Heart left ventricle (tissue), 16 donors: ENCODE data around the gene FAM53A. TPM values are rescaled to one million over a fixed set of nuclear protein-coding genes. Genes with fewer than 3 reads are reported as not detected.

Experiments
- ATAC-seq, 4 donors: fragments of 200-7000 bp; cut with Tn5 transposase; one replicate each; pipeline ENCODE4 v1.9.1; 2020 to 2022; ENCODE audit warnings: moderate library complexity in 4 of 4, mild to moderate bottlenecking in 3 of 4, moderate number of reproducible peaks in 1 of 4
- DNase-seq, 5 donors: peaks; one replicate each; pipeline ENCODE4 v3.0.0-alpha.2; 2020
- H3K27ac ChIP-seq, 12 donors: fragments of 200-600 bp; sonication (generic) in 4 of 12; one replicate each; pipeline versions ENCODE4 v1.5.0 to v1.8.0; 2016 to 2022; ENCODE audit warnings: mild to moderate bottlenecking in 2 of 12
- H3K27me3 ChIP-seq, 9 donors: fragments of 200-600 bp; sonication (generic) in 2 of 9; one replicate each; pipeline versions ENCODE4 v1.5.1 to v1.8.0; 2016 to 2022; ENCODE audit warnings: mild to moderate bottlenecking in 3 of 9
- H3K36me3 ChIP-seq, 9 donors: fragments of 200-600 bp; sonication (generic) in 2 of 9; one replicate each; pipeline versions ENCODE4 v1.5.0 to v1.8.0; 2018 to 2022; ENCODE audit warnings: mild to moderate bottlenecking in 2 of 9
- H3K4me1 ChIP-seq, 12 donors: fragments of 200-600 bp; sonication (generic) in 4 of 12; one replicate each; pipeline versions ENCODE4 v1.5.0 to v1.8.0; 2016 to 2022; ENCODE audit warnings: mild to moderate bottlenecking in 3 of 12
- H3K4me3 ChIP-seq, 12 donors: fragments of 200-600 bp; sonication (generic) in 4 of 12; one replicate each; pipeline versions ENCODE4 v1.5.0 to v1.8.0; 2017 to 2022; ENCODE audit warnings: mild to moderate bottlenecking in 9 of 12, moderate library complexity in 4 of 12
- H3K9me3 ChIP-seq, 12 donors: fragments of 200-600 bp; sonication (generic) in 4 of 12; one replicate each; pipeline versions ENCODE4 v1.5.0 to v1.8.0; 2016 to 2022; ENCODE audit warnings: mild to moderate bottlenecking in 1 of 12
- CTCF ChIP-seq, 12 donors: fragments of 200-600 bp; sonication (generic) in 4 of 12; IDR thresholded peaks; one replicate each; pipeline versions ENCODE4 v1.5.0 to v1.8.0; 2018 to 2022; ENCODE audit warnings: antibody characterized with exemption in 12 of 12, mild to moderate bottlenecking in 5 of 12
- POLR2A ChIP-seq, 2 donors: fragments of 450-650 bp; IDR thresholded peaks; one replicate each; pipeline ENCODE4 v1.6.1; 2017; ENCODE audit warnings: antibody characterized with exemption in 2 of 2, mild to moderate bottlenecking in 2 of 2, moderate library complexity in 2 of 2
- WGBS, 4 donors: extraction: QIAGEN DNeasy Blood & Tissue Kit in 2 of 4; methylation state at CpG; one replicate each; pipeline versions ENCODE4 v1.1.5 to v1.1.7; 2013 to 2018; 5-methylcytosine and 5-hydroxymethylcytosine counted together
- intact Hi-C, 10 donors: fragments of 100-400 bp; cut with DNase I; formaldehyde crosslinking; loops; one replicate each; pipeline versions ENCODE4 v1.11.1 to v1.14.2; 2022
- polyA plus RNA-seq, 2 donors: library from polyadenylated mRNA; stranded (reverse); fragments of 200-250 nt; gene quantifications; one replicate each; pipeline ENCODE4 v1.2.3, GENCODE V29; 2013
- total RNA-seq, 9 donors: library from RNA; depleted of rRNA in 2 of 9; stranded (reverse); fragments of >200 nt in 2 of 9; fragmentation: NEBNext Ultra II Directional in 3 of 9; extraction: Animal tissue kit (Norgen Biotek cat#: 25700) in 3 of 9; gene quantifications; one replicate each; pipeline versions ENCODE4 v1.1.0 to v1.2.4, GENCODE V29; 2016 to 2023
- donor health status: ischemic (EF 13 %, LVEDD 7.1; RV severe dilation, severe dysfunction).
- donor health status: healthy with polysubstance abuse.
- donor health status: DM: no; HTN: yes; CAD: no.
- donor health status: DM: no; HTN: no; CAD: no.
- donor health status: ischemic (EF 25% LVEDD 6.9; RV normal size, moderate dysfunction).
- donor health status: ischemic (EF 25% LVEDD 5.7; RV mildly dilated, moderate dysfunction).
- donor health status: healthy.
- donor health status: DM: yes; HTN: yes; CAD: no.
- donor health status: ischemic (EF 35%, LVEDD 5.7; RV mildly dilated, moderate dysfunction).
- donor health status: nonischemic (EF 11% LVEDD 7.7; RV severe dilation, severe dysfunction).
- donor health status: DM: yes; HTN: yes; CAD: no.
- donor health status: PGD.
- donor health status: ischemic (EF 29% LVEDD 5.4; RV normal size, mild dysfunction).
- donor health status: nonischemic (EF 23%, LVEDD 6.1; RV moderate dilation, normal function).

The FAM53A gene
- total and polyA plus RNA-seq, 11 donors = 0.42 to 2.3 (median 0.99) TPM

DNA sequence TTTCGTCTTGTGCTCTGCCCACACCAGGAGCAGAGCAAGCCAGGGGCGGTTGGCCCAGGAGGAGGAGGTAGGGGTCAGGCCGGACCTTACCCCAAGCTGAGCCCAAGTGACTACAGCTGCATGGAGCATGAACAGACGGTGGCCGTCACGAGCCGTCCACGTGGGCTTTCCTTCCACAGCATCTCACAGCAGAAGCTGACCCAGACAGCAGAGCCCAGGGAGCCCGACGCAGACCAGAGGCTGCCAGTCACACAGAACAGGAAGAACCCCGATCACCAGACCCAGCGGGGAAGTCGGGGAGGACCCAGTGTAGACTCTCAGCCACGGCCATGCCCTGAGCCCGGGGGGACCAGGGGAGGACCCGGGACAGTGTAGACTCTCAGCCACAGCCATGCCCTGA is 58.0 kb downstream of the FAM53A start:
- ATAC-seq (no peak), DNase-seq (no peak)
- H3K36me3 ChIP-seq = no peaks in the 10 kb centered on the region
- WGBS, 4 donors = 84 to 89% (median 85%) methylated on average over 11 to 16 of the region's 16 CpGs
- intact Hi-C loops = loop anchor here in 5 of 10 donors (5.0 to 10.0 kb wide), 3 partner anchors 81 to 491 kb away; no protein-coding TSS in a partner anchor
- H3K27ac ChIP-seq = no peak overlapping the region
- H3K27me3 ChIP-seq = no peaks in the 10 kb centered on the region
- no peak for TF ChIP-seq CTCF (IDR thresholded peaks at IDR 0.05)
- no peak for TF ChIP-seq POLR2A (IDR thresholded peaks at IDR 0.05)
- H3K4me3 ChIP-seq = no peak overlapping the region
- peaks cover 0 to 4% (median 0%) of the 10 kb centered on the region in 12 donors for H3K4me1 ChIP-seq
- H3K9me3 ChIP-seq = no peaks in the 10 kb centered on the region

DNA sequence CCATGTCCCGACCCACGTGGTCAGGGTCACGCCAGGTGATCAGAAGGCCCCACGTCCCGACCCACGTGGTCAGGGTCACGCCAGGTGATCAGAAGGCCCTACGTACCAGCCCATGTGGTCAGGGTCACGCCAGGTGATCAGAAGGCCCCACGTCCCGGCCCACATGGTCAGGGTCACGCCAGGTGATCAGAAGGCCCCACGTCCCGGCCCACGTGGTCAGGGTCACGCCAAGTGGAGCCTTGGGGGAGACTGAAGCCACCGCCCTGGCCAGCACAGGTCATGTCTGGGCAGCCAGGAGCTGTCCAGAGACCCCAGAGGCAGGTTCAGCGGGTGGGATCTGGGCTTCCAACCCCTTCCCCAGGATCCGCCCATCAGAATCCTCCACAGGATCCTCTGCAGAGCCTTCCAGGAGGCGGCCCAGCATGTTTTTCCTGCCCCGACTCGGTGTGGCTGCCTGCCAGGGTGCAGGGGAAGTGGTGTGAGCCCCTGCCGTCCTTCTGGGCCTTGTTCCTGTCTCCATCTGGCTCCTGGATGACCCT is 58.4 kb downstream of the FAM53A start:
- WGBS, 4 donors = 77 to 91% (median 90%) methylated on average over 6 to 23 of the region's 23 CpGs
- no peaks in the 10 kb centered on the region for H3K9me3 ChIP-seq
- no peaks in the 10 kb centered on the region for H3K36me3 ChIP-seq
- no peaks in the 10 kb centered on the region for H3K27me3 ChIP-seq
- H3K4me1 ChIP-seq = peaks cover 0 to 4% (median 0%) of the 10 kb centered on the region in 12 donors
- TF ChIP-seq POLR2A (IDR thresholded peaks at IDR 0.05) (no peak), CTCF (IDR thresholded peaks at IDR 0.05) (no peak)
- no peak overlapping the region for H3K4me3 ChIP-seq
- intact Hi-C loops = loop anchor here in 5 of 10 donors (5.0 to 10.0 kb wide), 3 partner anchors 81 to 491 kb away; no protein-coding TSS in a partner anchor
- no peak for ATAC-seq
- H3K27ac ChIP-seq = no peak overlapping the region
- no peak for DNase-seq

- Histone ChIP-seq H3K27ac (no peak overlapping the region), H3K9me3 (no peaks in the 10 kb centered on the region), H3K4me3 (no peak overlapping the region), H3K36me3 (no peaks in the 10 kb centered on the region), H3K27me3 (no peaks in the 10 kb centered on the region), H3K4me1 (peaks cover 0 to 4% (median 0%) of the 10 kb centered on the region in 12 donors)
- DNase-seq (no peak), ATAC-seq (no peak)
- intact Hi-C loops = loop anchor here in 3 of 10 donors (10.0 kb wide), 2 partner anchors 80 to 490 kb away; no protein-coding TSS in a partner anchor
- 95 to 99% (median 97%) methylated on average over 11 to 12 of the region's 12 CpGs for WGBS, 4 donors
- TF ChIP-seq CTCF (IDR thresholded peaks at IDR 0.05) (no peak), POLR2A (IDR thresholded peaks at IDR 0.05) (no peak)
Observed at GRCh38 chr4:1624519-1624910, 59.6 kb downstream of the FAM53A start.

DNA sequence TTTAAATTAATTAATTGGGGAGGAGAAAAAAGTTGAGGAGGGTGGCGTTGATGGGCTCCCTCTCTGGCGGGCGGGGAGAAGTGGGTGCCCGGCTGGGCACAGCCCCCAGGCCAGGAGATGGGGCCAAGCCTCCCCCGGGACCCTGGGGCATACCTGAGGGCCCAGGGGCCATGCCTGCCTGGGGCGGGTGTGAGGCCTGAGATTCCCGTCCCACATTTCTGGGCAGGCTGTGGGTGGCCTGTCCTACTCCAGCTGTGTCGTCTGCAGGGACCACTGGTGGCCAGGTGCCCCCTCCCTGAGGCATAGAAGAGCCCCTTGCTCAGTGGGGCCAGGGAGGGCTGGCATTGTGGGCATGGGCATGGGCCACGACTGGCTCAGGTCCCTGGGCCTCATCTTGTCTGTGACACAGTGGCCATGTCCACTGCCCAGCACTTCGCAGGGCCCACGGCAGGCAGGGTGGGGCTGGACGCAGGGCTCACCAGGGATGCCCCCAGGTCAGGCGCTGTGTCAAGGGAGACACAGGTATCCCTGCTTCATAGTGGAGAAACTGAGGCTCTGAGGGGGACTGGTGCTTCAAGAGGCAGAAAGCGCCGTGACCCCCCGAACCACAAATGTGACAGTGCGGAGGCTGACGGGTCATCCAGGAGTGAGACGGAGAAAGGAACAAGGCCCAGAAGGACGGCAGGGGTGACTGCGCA is 60.1 kb downstream of the FAM53A start:
- DNase-seq (no peak), ATAC-seq (no peak)
- H3K4me3 ChIP-seq = no peak overlapping the region
- intact Hi-C loops = loop anchor here in 3 of 10 donors (10.0 kb wide), 2 partner anchors 79 to 489 kb away; no protein-coding TSS in a partner anchor
- H3K27me3 ChIP-seq = no peaks in the 10 kb centered on the region
- WGBS, 4 donors = 89 to 96% (median 95%) methylated on average over 17 to 21 of the region's 21 CpGs
- no peaks in the 10 kb centered on the region for H3K36me3 ChIP-seq
- no peaks in the 10 kb centered on the region for H3K4me1 ChIP-seq
- no peak for TF ChIP-seq CTCF (IDR thresholded peaks at IDR 0.05)
- TF ChIP-seq POLR2A (IDR thresholded peaks at IDR 0.05) = no peak
- no peaks in the 10 kb centered on the region for H3K9me3 ChIP-seq
- no peak overlapping the region for H3K27ac ChIP-seq
